ENCODE measurements around the gene ANKS6.

ANKS6 gene

DNA sequence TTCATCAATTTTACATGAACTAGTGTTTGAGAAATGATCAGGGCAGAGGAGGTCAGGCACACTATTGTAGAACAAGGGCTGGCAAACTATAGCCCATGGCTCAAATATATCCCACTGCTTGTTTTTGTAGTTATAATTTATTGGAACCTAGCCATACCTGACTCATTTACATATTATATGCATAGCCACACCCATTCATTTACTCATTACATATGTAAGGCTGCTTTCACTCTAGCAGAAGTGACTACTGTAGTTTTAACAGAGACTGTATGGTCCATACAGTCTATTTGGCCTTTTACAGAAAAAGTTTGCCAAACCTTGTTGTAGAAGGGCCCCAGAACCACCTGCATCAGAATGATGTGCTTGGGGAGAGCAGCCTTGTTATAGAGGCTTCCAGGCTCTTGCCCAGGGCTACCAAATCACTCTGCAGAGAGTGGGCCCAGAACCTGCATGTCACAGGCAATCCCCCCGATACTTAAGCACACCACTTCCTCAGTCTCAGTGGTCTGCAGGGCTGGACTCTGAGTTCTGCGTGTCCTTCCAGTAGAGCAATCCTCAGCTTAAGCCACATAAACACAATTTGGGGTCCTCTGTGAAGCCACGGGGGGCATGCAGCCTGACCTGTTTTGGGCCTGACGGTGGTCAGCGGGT lies 6.7 kb downstream of the ANKS6 start:
- Histone ChIP-seq H3K9me3 (replicated peaks; ENCODE audit: low read length) (no peaks in the 10 kb centered on the region), H3K4me2 (ENCODE audit: low read length) (no peak overlapping the region), H3K4me3 (ENCODE audit: low read length) (no peak overlapping the region), H3K4me1 (ENCODE audit: control insufficient read depth, insufficient read depth, low read length) (peaks cover 21% of the 10 kb centered on the region), H3K36me3 (ENCODE audit: insufficient read depth, low read length) (peaks cover 17% of the 10 kb centered on the region), H3K9ac (ENCODE audit: low read depth, low read length) (no peak overlapping the region), H3K27me3 (ENCODE audit: control insufficient read depth, insufficient read depth, low read length) (no peaks in the 10 kb centered on the region)

DNA sequence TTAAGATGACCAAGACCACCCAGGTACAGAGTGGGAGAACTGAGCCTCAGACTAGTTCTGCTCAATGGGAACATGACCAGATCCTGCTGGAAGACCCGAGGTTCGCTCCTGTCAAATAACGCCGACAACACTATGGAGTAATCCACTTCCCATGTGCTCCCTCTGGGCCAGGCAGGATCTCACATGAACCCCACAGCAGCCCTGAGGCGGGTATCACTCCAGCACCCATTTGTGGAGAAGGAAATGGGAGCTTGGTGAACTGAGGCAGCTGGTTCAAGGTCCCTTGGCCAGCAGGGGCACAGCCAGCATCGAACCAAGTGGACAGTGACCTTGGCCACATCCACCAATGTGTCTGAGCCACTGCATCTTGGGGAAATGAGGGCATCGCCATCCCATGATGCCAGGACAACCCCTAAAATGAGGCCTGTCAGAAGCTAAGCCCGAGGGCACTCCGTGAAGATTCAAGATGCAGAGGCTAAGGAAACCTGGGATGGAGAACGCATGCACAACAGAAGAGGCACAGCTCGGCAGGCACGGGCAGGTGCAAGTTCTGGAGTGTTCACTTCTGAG lies 8.5 kb downstream of the ANKS6 start:
- Histone ChIP-seq H3K27me3 (ENCODE audit: control insufficient read depth, insufficient read depth, low read length) (no peaks in the 10 kb centered on the region), H3K9ac (ENCODE audit: low read depth, low read length) (no peak overlapping the region), H3K36me3 (ENCODE audit: insufficient read depth, low read length) (peaks cover 32% of the 10 kb centered on the region), H3K9me3 (replicated peaks; ENCODE audit: low read length) (no peaks in the 10 kb centered on the region), H3K4me3 (ENCODE audit: low read length) (no peak overlapping the region), H3K4me1 (ENCODE audit: control insufficient read depth, insufficient read depth, low read length) (peaks cover 16% of the 10 kb centered on the region), H3K4me2 (ENCODE audit: low read length) (no peak overlapping the region)

DNA sequence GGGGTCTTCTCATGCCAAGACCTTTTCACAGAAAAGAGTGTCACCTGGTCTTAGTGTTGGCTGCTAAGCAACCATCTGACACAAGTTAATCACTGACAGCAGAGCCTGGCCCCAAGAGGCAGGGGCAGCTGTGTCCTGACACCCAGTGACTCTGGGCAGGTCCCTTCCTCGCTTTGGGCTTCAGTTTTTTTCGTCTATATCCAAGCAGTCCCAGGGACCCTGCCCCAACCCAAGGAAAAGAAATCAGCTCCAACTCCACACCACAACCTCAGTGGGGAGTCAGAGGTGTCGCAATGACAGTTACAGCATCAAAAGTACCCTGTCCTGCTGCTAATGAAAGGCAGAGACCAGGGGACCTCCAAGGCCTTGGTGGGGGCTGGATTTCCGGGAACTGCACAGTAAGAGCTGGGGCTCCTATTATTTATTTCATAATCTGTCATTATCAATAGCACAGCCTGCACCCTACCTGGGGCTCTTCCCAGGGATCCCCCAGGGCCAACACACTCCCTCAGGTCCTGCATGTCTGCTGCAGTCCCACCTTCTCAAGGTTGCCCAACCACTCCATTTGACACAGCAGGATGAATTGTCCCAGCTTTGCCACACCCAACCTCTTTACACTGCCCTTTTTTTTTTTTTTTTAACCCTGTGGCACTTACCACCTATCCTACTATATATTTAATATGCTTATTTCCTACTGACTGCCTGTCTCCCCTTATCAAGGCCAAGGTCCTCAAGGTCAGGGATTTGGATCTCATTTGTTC lies 9.4 kb downstream of the ANKS6 start:
- Histone ChIP-seq H3K4me2 (ENCODE audit: low read length) (no peak overlapping the region), H3K9ac (ENCODE audit: low read depth, low read length) (no peak overlapping the region), H3K27me3 (ENCODE audit: control insufficient read depth, insufficient read depth, low read length) (no peaks in the 10 kb centered on the region), H3K36me3 (ENCODE audit: insufficient read depth, low read length) (peaks cover 39% of the 10 kb centered on the region), H3K4me1 (ENCODE audit: control insufficient read depth, insufficient read depth, low read length) (peaks cover 16% of the 10 kb centered on the region), H3K4me3 (ENCODE audit: low read length) (no peak overlapping the region), H3K9me3 (replicated peaks; ENCODE audit: low read length) (no peaks in the 10 kb centered on the region)

DNA sequence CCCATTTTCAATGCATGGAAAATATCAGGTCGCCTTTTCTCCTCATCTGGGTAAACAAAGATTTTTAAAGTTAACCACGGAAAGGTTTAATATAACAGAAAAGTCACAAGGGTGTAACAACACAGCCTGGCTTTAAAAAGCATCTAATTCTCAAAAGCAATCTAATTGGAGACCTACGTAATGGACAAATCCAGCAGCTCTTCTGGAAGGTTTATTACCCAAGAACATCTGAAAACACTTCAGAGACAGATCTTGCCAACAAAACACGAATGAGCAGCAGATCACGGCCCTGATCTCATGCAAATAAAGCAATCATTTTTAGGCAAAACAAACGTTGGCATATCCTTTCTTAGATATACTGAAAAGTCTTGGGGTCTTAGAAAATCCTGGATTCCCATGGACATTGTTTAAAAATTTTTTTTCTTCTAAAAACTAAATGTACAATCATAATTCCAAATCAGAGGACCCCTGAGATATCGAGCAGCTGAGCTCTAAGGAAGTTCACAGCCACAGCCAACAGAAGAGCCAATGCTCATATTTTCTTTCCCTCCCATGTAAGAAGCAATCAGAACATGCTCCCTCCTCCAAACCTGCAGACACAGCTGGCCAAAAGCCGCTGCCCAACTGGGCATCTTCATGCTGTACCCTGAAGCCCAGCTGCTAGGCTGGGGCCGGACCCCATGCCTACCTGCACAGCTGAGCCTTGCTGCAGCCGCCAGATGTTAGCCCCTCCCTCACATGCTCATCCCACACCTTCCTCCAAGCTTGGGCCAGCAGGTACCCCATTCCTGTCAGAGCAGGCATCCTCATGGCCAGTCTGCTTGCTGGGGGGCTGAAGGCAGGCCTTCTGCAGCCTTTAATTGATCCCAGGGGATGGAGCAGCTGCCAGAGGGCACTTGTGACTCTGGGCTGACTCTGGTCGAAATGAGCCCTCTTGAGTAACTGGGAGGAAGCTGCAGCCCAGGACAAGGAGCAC lies 11.2 kb downstream of the ANKS6 start:
- H3K36me3 ChIP-seq (ENCODE audit: insufficient read depth, low read length) = peaks cover 46% of the 10 kb centered on the region
- H3K4me3 ChIP-seq (ENCODE audit: low read length) = no peak overlapping the region
- no peaks in the 10 kb centered on the region for H3K9me3 ChIP-seq (replicated peaks; ENCODE audit: low read length)
- H3K9ac ChIP-seq (ENCODE audit: low read depth, low read length) = no peak overlapping the region
- no peaks in the 10 kb centered on the region for H3K27me3 ChIP-seq (ENCODE audit: control insufficient read depth, insufficient read depth, low read length)
- H3K4me1 ChIP-seq (ENCODE audit: control insufficient read depth, insufficient read depth, low read length) = peaks cover 2% of the 10 kb centered on the region
- no peak overlapping the region for H3K4me2 ChIP-seq (ENCODE audit: low read length)

DNA sequence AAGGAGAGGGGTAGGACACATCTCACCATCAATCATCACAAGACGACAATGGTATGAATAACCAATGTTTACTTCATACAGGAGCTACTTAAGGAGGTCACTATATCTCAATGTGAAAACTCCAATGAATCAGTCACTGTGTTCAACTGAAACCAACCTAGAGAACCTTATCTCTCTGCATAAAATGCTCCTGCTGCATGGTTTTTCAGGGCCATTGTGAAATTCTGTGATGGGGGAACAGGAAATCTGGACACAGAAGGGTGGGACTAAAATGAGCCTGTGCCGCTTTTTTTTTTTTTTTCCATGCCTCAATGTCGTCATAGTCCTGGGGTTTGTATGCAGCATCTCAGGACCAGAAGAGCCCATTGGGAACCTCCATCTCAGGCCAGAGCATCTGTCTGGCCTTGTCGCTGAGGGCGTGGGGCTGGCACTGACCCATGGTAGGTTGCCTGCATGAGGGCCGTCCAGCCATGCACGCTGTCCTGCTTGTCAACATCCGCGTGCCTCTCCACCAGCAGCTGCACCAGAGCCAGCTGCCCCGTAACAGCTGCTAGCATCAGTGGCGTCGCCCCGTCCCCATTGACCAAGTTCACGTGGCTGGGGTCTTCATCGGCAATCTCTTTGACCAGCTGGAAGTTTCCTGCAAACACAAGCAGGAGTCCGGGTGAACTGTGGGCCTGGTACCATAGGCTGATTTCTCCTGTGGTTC lies 12.7 kb downstream of the ANKS6 start:
- H3K4me2 ChIP-seq (ENCODE audit: low read length) = no peak overlapping the region
- H3K9me3 ChIP-seq (replicated peaks; ENCODE audit: low read length) = no peaks in the 10 kb centered on the region
- H3K36me3 ChIP-seq (ENCODE audit: insufficient read depth, low read length) = peaks cover 33% of the 10 kb centered on the region
- H3K4me3 ChIP-seq (ENCODE audit: low read length) = no peak overlapping the region
- H3K4me1 ChIP-seq (ENCODE audit: control insufficient read depth, insufficient read depth, low read length) = no peaks in the 10 kb centered on the region
- no peaks in the 10 kb centered on the region for H3K27me3 ChIP-seq (ENCODE audit: control insufficient read depth, insufficient read depth, low read length)
- no peak overlapping the region for H3K9ac ChIP-seq (ENCODE audit: low read depth, low read length)

DNA sequence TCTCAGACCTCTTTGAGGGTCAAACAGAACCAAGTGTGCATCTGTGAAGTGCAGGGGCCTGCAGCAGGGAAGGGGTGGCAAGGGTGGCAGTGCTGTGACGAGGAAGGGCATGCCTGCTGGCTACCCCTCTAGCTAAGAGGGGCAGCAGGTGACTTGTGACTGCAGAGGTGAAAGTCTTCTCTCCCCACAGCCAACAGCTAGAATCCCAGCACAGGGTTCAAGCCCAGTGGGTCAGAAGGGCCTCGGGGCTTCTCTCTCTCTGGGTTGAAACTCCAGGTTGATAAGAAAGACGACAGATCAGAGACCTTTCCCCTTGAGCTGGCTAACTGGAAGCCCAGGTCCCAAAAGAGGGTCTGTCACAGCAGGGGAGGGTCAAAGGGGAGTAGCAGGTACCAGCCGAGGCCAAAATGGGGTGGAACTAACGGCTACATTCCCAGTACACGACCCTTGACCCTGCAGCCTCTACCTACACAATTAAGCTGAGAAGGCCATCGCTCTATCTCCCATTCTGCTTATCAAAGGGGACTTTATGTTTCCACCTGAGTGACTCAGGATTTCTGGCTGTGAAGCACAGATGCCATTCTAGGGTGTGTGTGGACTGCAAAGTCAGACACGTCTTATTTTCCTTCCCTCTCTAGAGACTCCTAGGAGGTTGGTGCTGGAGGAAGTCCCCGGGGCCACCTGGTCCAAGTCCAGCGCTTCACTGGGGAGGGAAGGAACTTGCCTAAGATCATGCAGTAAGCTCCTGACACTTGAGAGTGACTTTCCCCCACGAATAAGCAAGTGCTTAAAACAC lies 14.6 kb downstream of the ANKS6 start:
- H3K36me3 ChIP-seq (ENCODE audit: insufficient read depth, low read length) = peaks cover 30% of the 10 kb centered on the region
- no peaks in the 10 kb centered on the region for H3K4me1 ChIP-seq (ENCODE audit: control insufficient read depth, insufficient read depth, low read length)
- no peaks in the 10 kb centered on the region for H3K9me3 ChIP-seq (replicated peaks; ENCODE audit: low read length)
- H3K27me3 ChIP-seq (ENCODE audit: control insufficient read depth, insufficient read depth, low read length) = no peaks in the 10 kb centered on the region
- no peak overlapping the region for H3K9ac ChIP-seq (ENCODE audit: low read depth, low read length)
- no peak overlapping the region for H3K4me3 ChIP-seq (ENCODE audit: low read length)
- no peak overlapping the region for H3K4me2 ChIP-seq (ENCODE audit: low read length)

DNA sequence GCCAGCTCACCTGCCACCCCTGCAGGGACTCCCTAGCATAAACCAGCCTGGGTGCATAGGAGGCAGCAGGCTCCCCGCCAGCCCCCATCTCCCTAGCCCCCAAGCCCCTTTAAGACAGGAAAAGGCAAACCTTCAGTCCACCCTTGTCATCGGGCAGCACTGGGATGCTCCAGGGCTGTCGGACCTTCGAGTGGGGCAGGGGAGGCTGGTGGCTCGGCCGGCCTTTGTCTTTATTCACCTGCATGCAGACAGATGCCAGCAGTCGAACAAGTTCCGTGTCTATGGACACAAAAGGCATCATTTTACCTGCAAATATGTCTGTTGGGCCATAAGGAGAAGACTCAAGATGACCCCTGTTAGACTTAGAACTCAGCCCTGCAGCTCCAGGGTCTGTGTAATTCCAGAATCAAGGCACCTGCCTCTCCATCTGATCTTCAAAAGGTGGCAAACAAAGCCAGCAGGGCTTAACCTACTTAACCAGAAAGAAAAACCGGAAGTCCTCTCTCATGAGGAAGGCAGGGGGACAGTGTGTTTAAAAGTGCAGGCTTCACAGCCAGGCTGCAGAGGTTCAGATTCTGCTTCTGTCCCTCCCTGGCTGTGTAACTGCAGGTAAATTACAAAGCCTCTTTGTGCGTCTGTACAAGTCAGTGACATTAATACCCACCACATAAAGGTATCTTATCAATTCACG lies 16.2 kb downstream of the ANKS6 start:
- Histone ChIP-seq H3K4me3 (ENCODE audit: low read length) (no peak overlapping the region), H3K4me2 (ENCODE audit: low read length) (no peak overlapping the region), H3K9me3 (replicated peaks; ENCODE audit: low read length) (no peaks in the 10 kb centered on the region), H3K27me3 (ENCODE audit: control insufficient read depth, insufficient read depth, low read length) (no peaks in the 10 kb centered on the region), H3K9ac (ENCODE audit: low read depth, low read length) (no peak overlapping the region), H3K36me3 (ENCODE audit: insufficient read depth, low read length) (peaks cover 30% of the 10 kb centered on the region), H3K4me1 (ENCODE audit: control insufficient read depth, insufficient read depth, low read length) (peaks cover 1% of the 10 kb centered on the region)

DNA sequence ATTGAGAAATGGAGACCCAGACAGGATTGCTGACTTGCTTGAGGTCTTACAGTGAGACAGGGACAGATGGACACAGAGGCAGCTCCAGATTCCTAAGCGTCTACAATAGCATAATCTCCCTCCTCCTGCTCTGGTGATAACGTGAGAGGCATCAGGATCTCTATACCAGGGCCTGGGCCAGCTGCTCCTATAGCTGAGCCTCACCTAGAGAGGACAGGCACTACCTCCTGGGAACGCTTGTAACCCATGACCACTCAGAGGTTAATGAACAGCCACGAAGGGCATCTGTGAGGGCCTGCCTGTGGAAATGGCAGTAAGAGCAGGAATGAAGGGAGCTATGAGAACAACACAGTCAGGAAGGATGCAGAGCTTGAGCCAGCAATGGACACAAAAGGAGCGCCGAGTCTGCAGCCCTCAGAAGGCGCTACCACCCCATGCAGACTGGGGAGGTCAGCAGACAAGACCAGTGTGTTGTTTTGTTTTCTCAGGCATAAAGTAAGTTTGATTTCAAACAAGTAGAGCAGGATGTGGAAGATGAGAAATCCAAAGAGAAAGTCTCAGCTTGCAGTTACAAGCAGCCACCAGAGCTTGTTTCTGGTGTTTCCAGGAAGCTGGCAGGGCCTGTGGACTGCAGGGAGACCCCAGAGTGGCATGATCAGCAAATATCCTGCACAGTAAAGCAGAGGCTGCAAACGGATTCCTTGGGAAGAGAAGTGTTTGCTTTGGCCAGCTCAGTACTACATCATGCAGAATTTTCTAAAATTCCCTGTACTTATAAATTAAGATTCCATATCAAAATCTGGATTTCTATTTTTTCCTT lies 17.4 kb downstream of the ANKS6 start:
- no peaks in the 10 kb centered on the region for H3K9me3 ChIP-seq (replicated peaks; ENCODE audit: low read length)
- H3K9ac ChIP-seq (ENCODE audit: low read depth, low read length) = no peak overlapping the region
- no peak overlapping the region for H3K4me2 ChIP-seq (ENCODE audit: low read length)
- H3K27me3 ChIP-seq (ENCODE audit: control insufficient read depth, insufficient read depth, low read length) = no peaks in the 10 kb centered on the region
- H3K36me3 ChIP-seq (ENCODE audit: insufficient read depth, low read length) = peaks cover 24% of the 10 kb centered on the region
- no peak overlapping the region for H3K4me3 ChIP-seq (ENCODE audit: low read length)
- H3K4me1 ChIP-seq (ENCODE audit: control insufficient read depth, insufficient read depth, low read length) = peaks cover 4% of the 10 kb centered on the region

DNA sequence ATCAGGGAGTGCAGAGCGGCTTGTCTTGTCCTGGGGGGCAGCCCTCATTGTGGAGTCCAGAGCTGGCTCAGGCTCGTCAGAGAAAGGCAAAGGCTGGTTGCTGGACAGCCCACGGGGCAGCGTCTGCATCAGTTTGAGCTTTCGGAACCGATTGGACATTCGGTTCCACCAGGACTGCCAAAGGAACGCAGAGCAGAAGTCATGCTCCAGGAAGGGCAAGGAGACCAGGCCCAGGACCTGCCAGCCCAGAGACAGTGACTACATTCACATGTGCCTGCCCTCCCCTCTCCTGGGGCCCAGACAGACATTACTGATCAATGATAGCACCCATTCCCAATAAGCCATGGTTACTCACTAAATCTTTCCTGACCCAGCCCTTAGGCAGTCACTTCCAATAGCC lies 18.1 kb downstream of the ANKS6 start:
- no peak overlapping the region for H3K4me2 ChIP-seq (ENCODE audit: low read length)
- peaks cover 24% of the 10 kb centered on the region for H3K36me3 ChIP-seq (ENCODE audit: insufficient read depth, low read length)
- no peak overlapping the region for H3K4me3 ChIP-seq (ENCODE audit: low read length)
- H3K27me3 ChIP-seq (ENCODE audit: control insufficient read depth, insufficient read depth, low read length) = no peaks in the 10 kb centered on the region
- no peak overlapping the region for H3K9ac ChIP-seq (ENCODE audit: low read depth, low read length)
- peaks cover 4% of the 10 kb centered on the region for H3K4me1 ChIP-seq (ENCODE audit: control insufficient read depth, insufficient read depth, low read length)
- no peaks in the 10 kb centered on the region for H3K9me3 ChIP-seq (replicated peaks; ENCODE audit: low read length)

All from skeletal muscle satellite cell (primary cell).